Bronchial epithelial cell (primary cell): ENCODE measurements around the gene PIR. TPM values are rescaled to one million over a fixed set of nuclear protein-coding genes. Genes with fewer than 3 reads are reported as not detected.
A peak's percentile ranks its signal among the peaks of the same experiment; 100 is the strongest.

Source experiments
- DNase-seq: peaks from one replicate; pipeline ENCODE4 v3.0.0-alpha.2; 2010; ENCODE audit warnings: low read depth
- FAIRE-seq: peaks from 2 replicates; lab custom pipeline; 2011; peaks lifted over from hg19 to GRCh38; lab: Jason Lieb, UNC
- H3K27me3 ChIP-seq: 2 replicates; pipeline ENCODE4 v1.5.1; 2011; ENCODE audit warnings: low read length; ENCODE audit not compliant: control insufficient read depth, insufficient read depth
- H3K36me3 ChIP-seq: 2 replicates; pipeline ENCODE4 v1.5.1; 2011; ENCODE audit warnings: low read length; ENCODE audit not compliant: control insufficient read depth, insufficient read depth
- H3K4me3 ChIP-seq: 2 replicates; pipeline ENCODE4 v1.5.1; 2011; ENCODE audit warnings: mild to moderate bottlenecking, low read depth, low read length, control low read depth
- CTCF ChIP-seq: IDR thresholded peaks from 2 replicates; pipeline ENCODE4 v1.5.1; 2011; ENCODE audit warnings: mild to moderate bottlenecking, moderate library complexity, low read length, control low read depth, inconsistent platforms; ENCODE audit not compliant: insufficient read depth, severe bottlenecking
- total RNA-seq: library from RNA; depleted of rRNA; stranded (reverse); fragments of >200 nt; gene quantifications from 2 replicates; pipeline ENCODE4 v1.2.1, GENCODE V29; 2014

PIR gene
- total RNA-seq: 23.7 and 35.8 TPM in 2 replicates

DNA sequence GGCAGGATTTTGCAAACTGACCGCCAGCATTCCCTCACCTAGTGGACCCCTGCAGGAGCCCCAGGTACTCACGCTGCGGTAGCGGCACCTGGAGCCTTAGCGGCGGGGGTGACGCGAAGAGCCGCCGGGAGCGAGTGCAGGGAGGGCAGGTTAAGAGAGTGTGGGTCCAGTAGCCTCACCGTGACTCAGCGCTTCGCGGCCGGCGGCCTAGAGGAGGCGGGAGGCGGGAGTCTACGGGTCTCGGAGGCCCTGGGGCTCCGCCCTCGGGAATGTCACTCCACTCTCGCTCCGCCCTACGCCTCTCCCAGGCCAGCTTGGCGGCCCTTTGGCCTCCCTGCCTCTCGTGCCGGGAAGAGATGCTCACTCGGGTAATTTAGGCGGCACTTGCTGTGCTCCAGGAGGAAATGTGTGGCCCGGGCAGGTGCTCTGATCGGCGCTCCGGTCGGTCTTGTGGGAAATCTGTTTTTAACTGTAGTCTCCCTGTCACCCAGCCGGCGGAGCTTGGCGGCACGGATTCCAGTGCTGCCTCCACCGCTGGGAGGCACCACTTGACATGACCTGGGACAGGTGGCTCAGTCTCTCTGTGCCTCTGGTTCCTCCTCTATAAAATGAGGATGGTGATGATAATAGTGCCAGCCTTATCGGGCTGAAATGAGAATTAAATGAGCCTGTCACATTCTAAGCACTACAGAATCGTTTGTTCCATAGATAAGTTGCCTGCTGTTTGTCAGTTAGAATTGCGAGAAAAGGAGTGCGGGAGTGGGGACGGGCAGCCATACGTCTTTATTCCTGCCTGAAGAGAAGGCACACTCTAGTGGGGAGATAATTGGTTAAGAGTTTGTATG, at the start of gene PIR:
Gene PIR (minus strand): TSS at position 216 of the 845 bp plus-strand sequence. CDS start 2,076 bp downstream, outside the sequence.
- FAIRE-seq (no peak), DNase-seq (peak; percentile 75)
- Histone ChIP-seq H3K4me3 (peak within 1 kb of the TSS; percentile 55), H3K36me3 (peaks cover 3% of the 10 kb centered on the region), H3K27me3 (no peaks in the 10 kb centered on the region)
- peak; percentile 50 for TF ChIP-seq CTCF

DNA sequence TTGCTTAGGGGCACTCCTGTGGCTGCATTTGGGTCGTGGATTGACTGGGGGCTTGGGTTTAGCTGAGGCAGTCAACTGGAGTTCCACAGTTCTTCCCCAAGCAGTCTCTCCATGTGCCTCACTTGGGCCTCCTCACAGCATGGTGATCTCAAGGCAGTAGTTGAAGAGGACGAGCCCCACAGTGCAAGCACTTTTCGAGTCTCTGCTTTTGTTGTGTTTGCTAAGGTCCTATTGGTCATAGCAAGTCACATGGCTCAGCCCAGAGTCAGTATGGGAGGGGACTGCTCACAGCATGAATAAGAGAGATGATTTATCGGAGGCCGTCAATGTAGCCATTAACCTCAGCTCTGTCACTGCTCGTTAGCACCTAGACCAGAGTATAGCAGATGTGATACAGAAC, 37.2 kb upstream of the PIR start:
- no peaks in the 10 kb centered on the region for H3K27me3 ChIP-seq
- DNase-seq: no peak
- H3K36me3 ChIP-seq: no peaks in the 10 kb centered on the region
- no peak for TF ChIP-seq CTCF
- no peak overlapping the region for H3K4me3 ChIP-seq
- no peak for FAIRE-seq

- H3K36me3 ChIP-seq: no peaks in the 10 kb centered on the region
- H3K4me3 ChIP-seq: no peak overlapping the region
- H3K27me3 ChIP-seq: no peaks in the 10 kb centered on the region
- FAIRE-seq (no peak), DNase-seq (no peak)
- no peak for TF ChIP-seq CTCF
Observed at GRCh38 chrX:15529165-15529564, 36.0 kb upstream of the PIR start.

DNA sequence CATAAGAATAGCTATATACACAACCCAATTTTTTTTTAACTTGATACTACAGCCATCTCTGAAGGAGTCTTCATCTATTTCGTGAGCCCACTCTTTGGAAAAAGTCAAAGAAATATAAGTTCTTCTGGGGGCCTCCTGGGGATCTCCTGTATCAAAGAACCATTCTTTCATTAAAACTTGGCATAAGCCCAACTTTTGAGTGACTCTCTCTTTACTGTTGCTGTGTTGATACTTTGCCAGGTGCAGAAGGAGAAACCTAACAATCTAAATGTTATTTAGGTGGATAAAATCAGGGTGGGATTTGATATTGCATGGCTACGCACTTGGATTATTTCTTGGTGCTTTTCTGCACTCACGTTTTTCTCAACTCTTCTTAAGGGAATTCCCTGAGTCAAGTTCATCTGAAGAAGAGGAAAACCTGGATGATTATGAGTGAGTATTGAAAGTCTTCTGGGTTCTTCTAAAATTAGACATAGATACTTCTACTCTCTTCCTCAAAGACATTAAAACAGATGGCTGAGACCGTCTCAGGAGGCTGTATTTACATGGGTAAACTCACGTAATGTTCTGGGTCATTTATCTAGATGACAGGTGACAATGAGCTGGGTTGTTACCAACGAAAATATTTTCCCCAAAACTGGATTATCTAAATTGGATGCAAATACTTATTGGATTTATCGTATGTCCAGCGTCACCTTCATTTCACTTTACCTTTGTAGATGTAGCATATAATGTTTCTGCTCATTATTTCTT, 32.7 kb upstream of the PIR start:
- no peak for TF ChIP-seq CTCF
- FAIRE-seq (no peak), DNase-seq (peak; percentile 10)
- H3K27me3 ChIP-seq: no peaks in the 10 kb centered on the region
- no peaks in the 10 kb centered on the region for H3K36me3 ChIP-seq
- no peak overlapping the region for H3K4me3 ChIP-seq

DNA sequence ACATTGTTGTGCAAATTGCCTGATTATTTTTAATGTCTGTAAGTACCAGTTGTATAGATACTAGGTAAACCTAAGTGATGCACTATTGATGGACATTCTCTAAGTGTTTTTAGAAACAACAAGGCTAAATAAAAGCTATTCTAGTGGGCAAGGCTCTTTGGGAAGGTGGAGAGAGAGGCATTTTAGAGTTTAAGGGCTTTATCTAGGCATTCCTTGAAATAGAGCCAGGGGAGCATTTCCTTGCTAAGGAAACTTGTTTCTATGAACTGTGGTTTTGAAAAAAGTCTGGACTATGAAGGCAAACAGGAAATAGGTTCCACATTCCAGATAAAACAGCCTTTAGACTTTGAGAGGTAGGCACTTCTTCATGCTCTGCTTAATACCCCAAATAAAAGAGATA, 31.3 kb upstream of the PIR start:
- no peaks in the 10 kb centered on the region for H3K36me3 ChIP-seq
- FAIRE-seq (no peak), DNase-seq (peak; percentile 8)
- H3K27me3 ChIP-seq: no peaks in the 10 kb centered on the region
- no peak overlapping the region for H3K4me3 ChIP-seq
- no peak for TF ChIP-seq CTCF
